ENCODE measurements around the gene LOXHD1.

LOXHD1 gene

GRCh38 chr18:46448347-46448746 is 208.7 kb downstream of the LOXHD1 start:
- DNase-seq (ENCODE audit: low read depth) = no peak

GRCh38 chr18:46447792-46448191 is 209.2 kb downstream of the LOXHD1 start:
- no peak for DNase-seq (ENCODE audit: low read depth)

- no peak for DNase-seq (ENCODE audit: low read depth)
Measured at GRCh38 chr18:46447323-46447722, 209.7 kb downstream of the LOXHD1 start.

GRCh38 chr18:46445522-46446313 is 211.3 kb downstream of the LOXHD1 start:
- DNase-seq (ENCODE audit: low read depth) = no peak

DNA sequence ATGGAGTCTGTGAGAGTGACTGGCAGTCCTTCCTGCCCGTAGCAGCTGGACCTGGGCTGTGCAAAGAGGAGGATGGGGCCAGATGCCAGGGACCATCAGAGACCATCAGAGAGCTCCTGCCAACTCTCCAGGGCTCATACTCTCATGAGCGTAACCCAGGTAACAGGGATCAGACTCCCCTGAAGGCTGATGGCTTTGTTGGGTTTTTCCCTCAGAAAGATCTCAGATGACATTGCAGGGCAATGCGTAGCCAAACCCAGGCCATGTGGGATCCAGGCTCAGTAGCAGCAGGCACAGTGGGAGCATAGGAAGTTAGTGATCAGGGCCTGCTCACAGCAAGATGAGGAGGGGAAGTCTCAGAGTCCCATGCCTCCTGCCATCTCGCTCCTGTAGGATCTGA is 218.0 kb downstream of the LOXHD1 start:
- DNase-seq (ENCODE audit: low read depth) = no peak

GRCh38 chr18:46437061-46437460 is 220.0 kb downstream of the LOXHD1 start:
- no peak for DNase-seq (ENCODE audit: low read depth)

GRCh38 chr18:46436621-46437020 is 220.4 kb downstream of the LOXHD1 start:
- no peak for DNase-seq (ENCODE audit: low read depth)

DNA sequence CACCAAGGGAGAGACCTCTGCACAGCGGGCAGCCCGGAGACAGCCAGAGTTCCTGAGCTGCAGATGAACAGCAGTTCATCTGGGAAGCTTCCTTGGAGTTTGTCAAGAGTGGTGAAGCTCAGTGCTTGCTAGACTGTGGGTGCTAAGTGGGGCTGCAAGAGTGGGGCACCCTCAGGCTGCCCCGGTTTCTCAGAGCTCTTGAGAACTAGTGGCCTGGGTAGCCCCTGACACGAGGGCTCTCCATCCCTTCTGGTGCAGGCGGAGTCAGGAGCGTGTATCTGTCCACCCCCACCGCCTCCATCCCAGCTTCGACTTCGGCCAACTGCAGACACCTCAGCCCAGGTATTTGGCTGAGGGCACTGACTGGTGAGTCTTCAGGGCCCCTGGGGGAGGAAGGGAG is 222.0 kb downstream of the LOXHD1 start:
- no peak for DNase-seq (ENCODE audit: low read depth)

DNA sequence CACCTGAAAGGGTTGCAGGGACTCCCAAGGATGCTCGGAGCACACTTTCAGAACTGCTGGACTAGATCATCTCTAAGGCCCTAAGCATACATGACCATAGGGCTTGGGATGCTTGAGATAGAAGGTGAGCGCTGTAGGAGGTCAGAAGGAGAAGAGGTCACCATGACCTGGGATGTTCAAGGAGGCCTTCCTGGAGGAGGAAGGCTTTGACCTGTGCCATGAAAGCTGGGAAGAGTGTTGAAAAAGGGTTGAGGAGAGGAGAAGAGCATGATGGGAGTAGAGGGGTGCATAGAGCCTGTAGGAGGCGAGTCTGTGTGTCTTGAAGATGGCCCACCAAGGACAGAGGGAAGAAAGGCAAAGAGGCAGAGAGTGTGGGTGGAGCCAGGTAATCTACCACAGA is 222.4 kb downstream of the LOXHD1 start:
- no peak for DNase-seq (ENCODE audit: low read depth)

GRCh38 chr18:46433121-46433826 is 223.7 kb downstream of the LOXHD1 start:
- no peak for DNase-seq (ENCODE audit: low read depth)

DNA sequence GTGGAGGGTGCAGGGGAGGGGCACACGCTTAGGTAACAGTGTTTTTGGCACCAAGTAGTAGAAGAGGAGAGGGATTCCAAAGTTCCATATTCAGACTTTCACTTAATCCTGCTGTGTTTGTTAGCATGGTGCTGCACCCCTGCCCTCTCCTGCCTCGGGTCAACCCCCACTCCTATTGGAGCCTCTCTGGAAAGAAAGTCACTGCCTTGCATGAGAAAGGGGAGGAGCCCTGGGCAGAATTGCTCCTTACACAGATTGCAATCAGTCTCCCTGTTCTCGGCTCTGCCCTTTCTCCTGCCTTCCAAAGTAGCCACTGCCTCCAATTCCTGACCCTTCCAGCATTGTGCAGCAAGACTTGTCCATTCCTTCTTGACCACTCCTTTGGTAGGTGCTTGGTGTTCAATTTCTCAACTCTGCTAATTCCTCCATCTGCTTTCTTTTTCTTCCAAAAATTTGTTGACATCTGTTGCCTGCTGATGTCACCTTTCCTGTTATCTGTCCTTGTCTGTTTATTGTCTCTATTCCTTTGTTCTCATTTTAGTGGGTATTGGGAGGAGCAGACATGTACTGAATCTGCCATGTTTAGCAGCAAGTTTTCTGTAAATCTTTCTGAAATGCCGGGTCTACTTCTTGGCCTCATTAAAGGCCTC is 225.4 kb downstream of the LOXHD1 start:
- no peak for DNase-seq (ENCODE audit: low read depth)

DNA sequence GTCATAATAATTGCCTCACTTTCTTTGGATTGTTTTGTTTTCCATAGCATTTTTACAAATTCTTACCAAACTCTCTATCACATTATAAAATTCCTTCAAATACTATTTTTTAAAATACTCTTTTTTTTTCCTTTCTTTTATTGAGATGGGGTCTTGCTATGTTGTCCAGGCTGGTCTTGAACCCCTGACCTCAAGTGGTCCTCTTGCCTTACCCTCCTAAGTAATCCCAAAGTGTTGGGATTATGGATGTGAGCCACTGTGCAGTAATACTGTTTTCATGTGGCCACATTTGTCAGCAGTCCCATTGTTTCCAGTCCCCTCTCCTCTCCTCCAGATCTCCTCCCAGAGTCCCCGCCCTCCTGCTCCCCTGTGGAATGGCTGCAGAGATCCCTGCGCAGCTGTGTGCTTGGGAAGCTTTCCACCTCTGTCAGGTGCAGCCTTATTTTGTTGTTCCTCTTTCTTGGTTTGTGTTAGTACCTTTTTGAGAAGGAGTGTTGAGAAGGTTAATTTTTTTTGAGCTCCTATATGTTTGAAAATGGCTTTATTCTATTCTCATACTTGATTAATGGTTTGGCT is 227.3 kb downstream of the LOXHD1 start:
- DNase-seq (ENCODE audit: low read depth) = no peak

DNA sequence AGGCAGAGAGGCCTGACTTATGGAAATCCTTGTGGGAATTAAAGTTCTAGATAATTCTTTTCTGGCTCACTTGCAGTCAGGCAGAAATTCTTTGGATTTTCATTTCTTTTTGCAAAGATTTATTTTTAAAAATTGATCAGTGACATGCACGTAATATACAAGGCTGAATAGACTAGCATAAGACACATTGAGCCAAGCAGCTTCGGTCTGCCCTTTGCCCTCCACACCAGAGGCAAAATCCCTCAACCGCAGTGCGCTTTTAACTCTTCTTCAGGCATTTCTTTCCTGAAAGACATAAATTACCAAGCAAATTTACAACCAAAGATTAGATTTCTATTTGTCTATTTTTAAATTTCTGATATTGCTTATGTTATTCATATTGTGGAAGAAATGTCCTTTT is 227.9 kb downstream of the LOXHD1 start:
- DNase-seq (ENCODE audit: low read depth) = no peak

DNA sequence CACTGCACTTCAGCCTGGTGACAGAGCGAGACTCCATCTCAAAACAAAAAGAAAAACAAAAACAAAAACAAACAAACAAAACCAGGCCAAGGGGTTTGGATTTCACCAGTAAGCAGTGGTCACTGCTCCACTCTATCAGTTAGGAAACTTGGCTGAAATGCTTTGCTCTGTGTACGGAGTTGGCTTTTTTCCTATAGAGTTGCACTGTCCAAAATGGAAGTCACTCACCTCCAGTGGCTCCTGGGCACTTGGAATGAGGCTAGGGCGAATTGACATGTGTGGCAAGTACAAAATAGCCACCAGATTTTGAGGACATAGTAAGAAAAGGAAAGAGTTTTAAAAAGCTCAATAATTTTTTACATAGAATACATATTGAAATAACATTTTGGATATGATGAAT is 228.7 kb downstream of the LOXHD1 start:
- no peak for DNase-seq (ENCODE audit: low read depth)

GRCh38 chr18:46427216-46427995 is 229.6 kb downstream of the LOXHD1 start:
- DNase-seq (ENCODE audit: low read depth) = no peak
